ENCODE results near the gene DLX1.

Gene DLX1

DNA sequence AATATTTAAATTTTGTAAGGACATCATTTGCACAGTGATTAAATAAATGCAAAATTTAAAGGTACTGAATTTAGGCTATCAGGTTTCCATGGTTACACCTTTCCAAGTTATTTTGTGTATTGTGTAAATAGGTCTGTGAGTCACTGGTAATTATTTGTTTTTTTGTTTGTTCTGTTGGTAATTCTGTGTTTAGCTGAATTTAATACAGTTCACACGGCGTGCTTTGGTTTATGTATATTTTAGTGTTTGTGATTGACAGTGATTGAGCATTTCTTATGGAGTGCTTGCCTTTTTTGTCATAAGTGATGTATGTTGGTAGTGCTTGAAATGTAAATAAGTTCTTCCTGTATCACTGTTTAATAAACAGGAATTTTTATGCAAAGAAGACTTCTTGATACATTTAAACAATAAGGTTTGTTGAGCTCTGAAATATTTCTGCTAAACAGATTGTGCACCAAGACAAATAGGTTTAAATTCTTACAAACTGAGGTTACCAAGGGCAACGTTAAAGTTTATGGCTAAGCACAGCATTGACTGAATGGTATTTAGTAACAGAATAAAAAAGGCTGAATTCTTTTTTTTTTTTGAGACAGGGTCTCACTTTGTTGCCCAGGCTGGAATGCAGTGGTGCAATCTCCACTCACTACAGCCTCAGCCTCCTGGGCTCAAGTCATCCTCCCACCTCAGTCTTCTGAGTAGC, 38.3 kb upstream of the DLX1 start:
- DNase-seq (ENCODE audit: low read depth): no peak
- TF ChIP-seq, protein P1, sequence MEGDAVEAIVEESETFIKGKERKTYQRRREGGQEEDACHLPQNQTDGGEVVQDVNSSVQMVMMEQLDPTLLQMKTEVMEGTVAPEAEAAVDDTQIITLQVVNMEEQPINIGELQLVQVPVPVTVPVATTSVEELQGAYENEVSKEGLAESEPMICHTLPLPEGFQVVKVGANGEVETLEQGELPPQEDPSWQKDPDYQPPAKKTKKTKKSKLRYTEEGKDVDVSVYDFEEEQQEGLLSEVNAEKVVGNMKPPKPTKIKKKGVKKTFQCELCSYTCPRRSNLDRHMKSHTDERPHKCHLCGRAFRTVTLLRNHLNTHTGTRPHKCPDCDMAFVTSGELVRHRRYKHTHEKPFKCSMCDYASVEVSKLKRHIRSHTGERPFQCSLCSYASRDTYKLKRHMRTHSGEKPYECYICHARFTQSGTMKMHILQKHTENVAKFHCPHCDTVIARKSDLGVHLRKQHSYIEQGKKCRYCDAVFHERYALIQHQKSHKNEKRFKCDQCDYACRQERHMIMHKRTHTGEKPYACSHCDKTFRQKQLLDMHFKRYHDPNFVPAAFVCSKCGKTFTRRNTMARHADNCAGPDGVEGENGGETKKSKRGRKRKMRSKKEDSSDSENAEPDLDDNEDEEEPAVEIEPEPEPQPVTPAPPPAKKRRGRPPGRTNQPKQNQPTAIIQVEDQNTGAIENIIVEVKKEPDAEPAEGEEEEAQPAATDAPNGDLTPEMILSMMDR (IDR thresholded peaks at IDR 0.05; ENCODE audit: low read length, missing control alignments): no peak

DNA sequence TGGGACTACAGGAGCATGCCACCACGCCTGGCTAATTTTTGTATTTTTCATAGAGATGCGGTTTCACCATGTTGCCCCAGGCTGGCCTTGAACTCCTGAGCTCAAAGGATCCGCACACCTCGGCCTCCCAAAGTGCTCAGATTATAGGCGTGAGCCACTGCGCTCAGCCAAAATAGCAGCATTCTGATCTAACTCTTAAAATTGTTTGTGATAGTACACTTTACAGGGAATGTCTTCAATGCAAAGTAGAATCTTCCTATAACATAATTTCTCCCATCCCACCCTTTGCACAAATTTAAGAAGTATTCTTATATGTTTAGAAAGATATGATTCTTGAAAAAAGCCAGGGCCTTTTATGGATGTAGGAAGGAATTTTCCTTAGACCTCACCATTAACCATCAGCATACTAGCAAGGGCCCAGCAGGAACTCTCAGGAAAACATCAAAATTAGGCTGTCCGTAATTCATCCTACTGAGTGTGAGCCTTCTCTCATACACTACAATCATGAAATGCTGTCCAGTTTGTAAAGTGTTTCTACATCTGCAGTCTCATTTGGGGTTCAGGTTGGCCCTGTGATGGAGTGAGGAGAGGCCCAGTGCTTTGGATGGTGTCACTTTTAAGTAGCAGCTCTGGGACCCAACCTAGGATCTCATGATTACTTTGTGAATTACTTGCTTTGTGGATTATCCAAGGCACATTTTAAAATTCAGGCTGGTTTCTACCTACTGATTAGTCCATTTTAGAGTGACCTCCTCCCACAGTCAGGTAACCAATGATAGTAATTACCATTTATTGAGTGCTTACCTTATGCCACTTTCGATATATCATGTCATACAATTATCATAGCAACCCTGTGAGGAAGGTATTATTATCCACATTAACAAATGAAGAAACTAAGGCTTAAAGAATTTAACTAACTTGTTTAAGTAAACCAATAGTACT, 37.5 kb upstream of the DLX1 start:
- H3K4me3 ChIP-seq (replicated peaks; ENCODE audit: low read depth, low read length): no peak overlapping the region
- TF ChIP-seq, protein P1 (IDR thresholded peaks at IDR 0.05; ENCODE audit: low read length, missing control alignments): no peak
- no peak for DNase-seq (ENCODE audit: low read depth)

More for the DNA sequence above, 38.3 kb upstream of the DLX1 start:
- no peak overlapping the region for H3K4me3 ChIP-seq (replicated peaks; ENCODE audit: low read depth, low read length)

DNA sequence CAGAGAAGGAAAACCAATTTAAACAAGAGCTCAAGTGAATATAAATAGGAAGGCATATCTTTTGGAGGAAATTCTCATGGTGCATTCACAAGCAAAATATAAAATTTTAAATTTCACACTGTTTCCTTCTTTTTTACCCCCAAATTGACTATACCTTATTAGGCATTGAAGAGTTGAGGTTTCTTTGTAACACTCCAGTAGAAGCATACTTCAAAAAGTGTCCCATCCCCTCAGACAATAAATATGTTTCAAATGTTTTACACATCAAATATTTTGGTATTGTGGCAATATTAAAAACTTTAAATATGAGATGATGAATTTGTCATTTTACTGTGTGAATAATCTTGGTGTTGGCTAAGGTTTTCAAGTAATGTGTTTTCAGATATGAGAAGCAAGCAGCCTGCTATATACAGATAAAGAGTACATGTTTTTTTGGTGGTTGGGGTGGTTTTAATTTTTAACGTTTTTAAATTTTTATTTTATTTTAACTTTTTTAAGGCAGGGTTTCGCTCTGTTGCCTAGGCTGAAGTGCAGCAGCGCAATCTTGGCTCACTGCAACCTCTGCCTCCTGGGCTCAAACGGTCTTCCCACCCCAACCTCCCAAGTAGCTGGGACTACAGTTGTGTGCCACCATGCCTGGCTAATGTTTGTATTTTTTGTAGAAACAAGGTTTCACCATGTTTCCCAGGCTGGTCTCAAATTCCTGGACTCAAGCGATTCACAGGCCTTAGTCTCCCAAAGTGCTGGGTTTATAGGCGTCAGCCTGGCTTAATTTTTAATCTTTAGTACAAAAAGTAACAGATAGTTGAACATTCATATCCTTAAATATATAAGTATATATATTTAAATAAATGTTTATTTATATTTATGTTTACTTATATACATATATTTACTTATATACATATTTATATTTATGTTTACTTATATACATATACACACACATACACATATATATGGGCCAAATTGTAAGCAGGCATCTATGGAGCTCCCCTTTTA, 36.5 kb upstream of the DLX1 start:
- H3K4me3 ChIP-seq (replicated peaks; ENCODE audit: low read depth, low read length): no peak overlapping the region
- TF ChIP-seq, protein P1 (IDR thresholded peaks at IDR 0.05; ENCODE audit: low read length, missing control alignments): no peak
- no peak for DNase-seq (ENCODE audit: low read depth)

DNA sequence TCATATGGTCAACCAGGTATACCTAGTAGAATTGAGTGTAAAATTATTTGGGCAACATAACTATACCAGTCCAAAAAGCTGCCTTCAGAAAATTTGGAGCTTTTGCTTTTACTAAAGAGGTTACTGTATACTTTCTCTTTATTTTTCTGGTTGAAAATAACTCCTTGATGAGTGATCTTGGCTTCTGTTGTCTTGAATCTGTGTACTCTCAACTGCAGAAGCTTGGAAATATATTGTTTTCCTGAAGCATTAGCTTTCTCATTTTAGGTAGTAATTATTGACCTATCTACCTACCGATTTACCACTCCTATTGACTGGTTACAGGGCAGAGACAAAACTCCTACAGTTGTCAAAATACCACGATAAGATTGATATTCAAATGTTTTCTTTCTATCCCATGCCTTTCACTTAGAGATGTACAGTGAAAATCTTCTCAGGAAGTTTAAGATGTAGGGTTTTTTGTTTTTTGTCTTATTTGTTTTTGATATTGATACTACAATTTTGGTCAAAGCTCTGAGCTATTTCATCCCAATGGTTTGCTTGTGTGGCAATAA, 35.7 kb upstream of the DLX1 start:
- no peak overlapping the region for H3K4me3 ChIP-seq (replicated peaks; ENCODE audit: low read depth, low read length)
- DNase-seq (ENCODE audit: low read depth): no peak
- TF ChIP-seq, protein P1 (IDR thresholded peaks at IDR 0.05; ENCODE audit: low read length, missing control alignments): no peak

DNA sequence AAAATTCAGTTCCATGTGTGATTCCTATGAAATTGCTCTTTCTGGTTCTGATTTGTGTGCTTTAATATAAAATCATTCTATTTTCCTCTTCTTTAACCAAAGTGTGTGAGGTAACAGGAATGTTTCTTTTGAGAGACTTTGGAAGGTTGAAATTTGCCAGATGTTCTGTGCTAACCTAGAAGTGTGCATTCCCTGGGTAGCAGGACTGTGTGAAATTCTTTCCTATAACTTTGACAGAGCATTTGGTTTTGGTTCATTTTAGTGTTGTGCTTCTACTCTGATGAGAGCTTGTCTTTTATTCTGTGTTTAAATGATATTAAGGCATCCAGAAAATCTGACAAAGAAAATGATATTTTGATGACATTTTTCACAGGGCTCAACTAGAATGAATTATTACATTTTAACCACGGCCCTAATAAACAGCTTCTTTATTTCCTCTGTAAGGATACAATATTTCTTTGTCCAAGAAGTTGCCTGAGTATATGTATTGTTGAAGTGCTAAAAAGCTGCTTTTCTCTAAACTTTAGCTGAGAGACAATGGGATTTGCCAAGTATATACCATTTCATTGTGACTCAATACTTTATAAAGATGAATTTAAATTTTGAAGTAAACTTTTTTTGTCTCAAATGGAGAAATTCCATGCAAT, 34.7 kb upstream of the DLX1 start:
- TF ChIP-seq, protein P1 (IDR thresholded peaks at IDR 0.05; ENCODE audit: low read length, missing control alignments): no peak
- no peak overlapping the region for H3K4me3 ChIP-seq (replicated peaks; ENCODE audit: low read depth, low read length)
- no peak for DNase-seq (ENCODE audit: low read depth)

All from fibroblast of pulmonary artery (primary cell).